ENCODE data around the gene AIP.

DNA sequence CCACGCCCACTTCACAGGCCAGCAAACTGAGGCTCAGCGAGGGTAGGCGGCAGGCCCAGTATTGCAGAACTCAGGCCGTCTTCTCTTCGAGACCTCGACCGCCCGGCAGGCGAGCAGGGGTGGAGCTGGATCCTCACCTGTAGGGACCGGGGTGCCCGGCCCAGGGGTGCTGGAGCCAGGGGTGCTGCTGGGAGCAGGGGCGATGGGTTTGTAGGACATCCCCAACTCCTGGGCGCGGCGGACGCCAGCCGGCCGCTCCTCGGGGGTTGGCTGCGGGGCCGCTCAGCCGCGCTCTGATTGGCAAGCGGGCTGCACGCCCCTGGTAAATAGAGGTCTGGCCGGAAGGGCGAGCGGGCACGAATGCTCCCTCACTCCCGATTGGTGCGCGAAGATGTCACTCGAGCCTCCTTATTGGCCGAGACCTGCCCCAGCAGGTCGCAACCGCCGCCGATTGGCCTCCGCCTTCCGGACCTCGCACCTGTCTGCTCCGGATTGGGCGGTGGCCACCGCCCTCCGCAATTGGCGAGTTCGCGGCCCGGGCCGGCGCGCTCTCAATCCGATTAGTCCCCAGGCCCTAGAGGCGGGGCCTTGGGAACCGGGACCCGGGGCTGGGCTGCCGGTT, 25.1 kb downstream of the AIP start, which contains the start of gene CDK2AP2:
- TF ChIP-seq POLR2AphosphoS5 (IDR thresholded peaks at IDR 0.05; ENCODE audit: low read depth, low read length) (no peak), TAF1 (IDR thresholded peaks at IDR 0.05; ENCODE audit: low read depth, low read length) (no peak), POLR2A (IDR thresholded peaks at IDR 0.05; ENCODE audit: low read depth, low read length) (peak; percentile 44; the same call in 1 of the 2 replicates), SPI1 (IDR thresholded peaks at IDR 0.05; ENCODE audit: low read depth, low read length) (no peak), POU2F2 (IDR thresholded peaks at IDR 0.05; ENCODE audit: low read depth, low read length) (no peak)
